Neural cell (in vitro differentiated cells): ENCODE results near the gene RIBC2.

ENCODE experiments used
- EP300 ChIP-seq: fragments of 450-650 bp; conservative IDR thresholded peaks from 2 replicates; pipeline ENCODE4 v1.6.1; 2014; ENCODE audit warnings: antibody characterized with exemption, mild to moderate bottlenecking, moderate library complexity; ENCODE audit not compliant: poor library complexity, severe bottlenecking
- EZH2 ChIP-seq: fragments of 200-600, 300-800 bp; shearing (Covaris generic), sonication (generic); IDR thresholded peaks from 2 replicates; pipeline ENCODE4 v1.6.1; 2014; ENCODE audit warnings: antibody characterized with exemption, low read length, borderline replicate concordance, mild to moderate bottlenecking; ENCODE audit not compliant: insufficient read depth, poor library complexity, severe bottlenecking
- MXI1 ChIP-seq: fragments of 450-650 bp; conservative IDR thresholded peaks from 2 replicates; pipeline ENCODE4 v1.6.1; 2014; ENCODE audit warnings: antibody characterized with exemption, mild to moderate bottlenecking; ENCODE audit not compliant: poor library complexity, severe bottlenecking
- RAD21 ChIP-seq: fragments of 450-650 bp; conservative IDR thresholded peaks from 2 replicates; pipeline ENCODE4 v1.6.1; 2014; ENCODE audit warnings: antibody characterized with exemption, mild to moderate bottlenecking, moderate library complexity
- TAF1 ChIP-seq: IDR thresholded peaks from 2 replicates; pipeline ENCODE4 v1.6.1; 2012; ENCODE audit warnings: low read depth
- TF ChIP-seq, protein P1 (sequence below): fragments of 450-650 bp; IDR thresholded peaks from 2 replicates; pipeline ENCODE4 v1.5.1; 2014; ENCODE audit warnings: antibody characterized with exemption, mild to moderate bottlenecking, moderate library complexity; ENCODE audit not compliant: poor library complexity, severe bottlenecking
- TF ChIP-seq, protein P2 (sequence below): IDR thresholded peaks from 2 replicates; pipeline ENCODE4 v1.6.1; 2012; ENCODE audit warnings: borderline replicate concordance

- TF ChIP-seq, protein P1, sequence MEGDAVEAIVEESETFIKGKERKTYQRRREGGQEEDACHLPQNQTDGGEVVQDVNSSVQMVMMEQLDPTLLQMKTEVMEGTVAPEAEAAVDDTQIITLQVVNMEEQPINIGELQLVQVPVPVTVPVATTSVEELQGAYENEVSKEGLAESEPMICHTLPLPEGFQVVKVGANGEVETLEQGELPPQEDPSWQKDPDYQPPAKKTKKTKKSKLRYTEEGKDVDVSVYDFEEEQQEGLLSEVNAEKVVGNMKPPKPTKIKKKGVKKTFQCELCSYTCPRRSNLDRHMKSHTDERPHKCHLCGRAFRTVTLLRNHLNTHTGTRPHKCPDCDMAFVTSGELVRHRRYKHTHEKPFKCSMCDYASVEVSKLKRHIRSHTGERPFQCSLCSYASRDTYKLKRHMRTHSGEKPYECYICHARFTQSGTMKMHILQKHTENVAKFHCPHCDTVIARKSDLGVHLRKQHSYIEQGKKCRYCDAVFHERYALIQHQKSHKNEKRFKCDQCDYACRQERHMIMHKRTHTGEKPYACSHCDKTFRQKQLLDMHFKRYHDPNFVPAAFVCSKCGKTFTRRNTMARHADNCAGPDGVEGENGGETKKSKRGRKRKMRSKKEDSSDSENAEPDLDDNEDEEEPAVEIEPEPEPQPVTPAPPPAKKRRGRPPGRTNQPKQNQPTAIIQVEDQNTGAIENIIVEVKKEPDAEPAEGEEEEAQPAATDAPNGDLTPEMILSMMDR = no peak
- TF ChIP-seq MXI1 = no peak
- TF ChIP-seq EP300 = no peak
- TF ChIP-seq RAD21 = no peak
- TF ChIP-seq EZH2 = no peak
- TF ChIP-seq TAF1 = no peak
- TF ChIP-seq, protein P2, sequence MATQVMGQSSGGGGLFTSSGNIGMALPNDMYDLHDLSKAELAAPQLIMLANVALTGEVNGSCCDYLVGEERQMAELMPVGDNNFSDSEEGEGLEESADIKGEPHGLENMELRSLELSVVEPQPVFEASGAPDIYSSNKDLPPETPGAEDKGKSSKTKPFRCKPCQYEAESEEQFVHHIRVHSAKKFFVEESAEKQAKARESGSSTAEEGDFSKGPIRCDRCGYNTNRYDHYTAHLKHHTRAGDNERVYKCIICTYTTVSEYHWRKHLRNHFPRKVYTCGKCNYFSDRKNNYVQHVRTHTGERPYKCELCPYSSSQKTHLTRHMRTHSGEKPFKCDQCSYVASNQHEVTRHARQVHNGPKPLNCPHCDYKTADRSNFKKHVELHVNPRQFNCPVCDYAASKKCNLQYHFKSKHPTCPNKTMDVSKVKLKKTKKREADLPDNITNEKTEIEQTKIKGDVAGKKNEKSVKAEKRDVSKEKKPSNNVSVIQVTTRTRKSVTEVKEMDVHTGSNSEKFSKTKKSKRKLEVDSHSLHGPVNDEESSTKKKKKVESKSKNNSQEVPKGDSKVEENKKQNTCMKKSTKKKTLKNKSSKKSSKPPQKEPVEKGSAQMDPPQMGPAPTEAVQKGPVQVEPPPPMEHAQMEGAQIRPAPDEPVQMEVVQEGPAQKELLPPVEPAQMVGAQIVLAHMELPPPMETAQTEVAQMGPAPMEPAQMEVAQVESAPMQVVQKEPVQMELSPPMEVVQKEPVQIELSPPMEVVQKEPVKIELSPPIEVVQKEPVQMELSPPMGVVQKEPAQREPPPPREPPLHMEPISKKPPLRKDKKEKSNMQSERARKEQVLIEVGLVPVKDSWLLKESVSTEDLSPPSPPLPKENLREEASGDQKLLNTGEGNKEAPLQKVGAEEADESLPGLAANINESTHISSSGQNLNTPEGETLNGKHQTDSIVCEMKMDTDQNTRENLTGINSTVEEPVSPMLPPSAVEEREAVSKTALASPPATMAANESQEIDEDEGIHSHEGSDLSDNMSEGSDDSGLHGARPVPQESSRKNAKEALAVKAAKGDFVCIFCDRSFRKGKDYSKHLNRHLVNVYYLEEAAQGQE = no peak
Observed at GRCh38 chr22:45473626-45474237, 60.2 kb downstream of the RIBC2 start.
